Nephron (organoid): ENCODE data around the gene PHLDA2.
"Not testable (repeated sequence)": the region's sequence is repeated elsewhere in the genome, so short reads cannot be mapped to it uniquely, and the experiment has no call there.

Experiments used
- H3K27ac Mint-ChIP-seq, 3 experiments: 2 replicates each; pipeline ENCODE4 v1.8.0; 2020; ENCODE audit warnings: mixed read lengths in 3 of 3, mild to moderate bottlenecking in 2 of 3, moderate library complexity in 1 of 3
- H3K27me3 Mint-ChIP-seq: 2 replicates; pipeline ENCODE4 v1.8.0; 2021; ENCODE audit warnings: low read depth, mild to moderate bottlenecking, moderate library complexity, mixed read lengths
- H3K36me3 Mint-ChIP-seq: 2 replicates; pipeline ENCODE4 v1.8.0; 2020; ENCODE audit warnings: low read depth, mixed read lengths
- H3K4me1 Mint-ChIP-seq: 2 replicates; pipeline ENCODE4 v1.8.0; 2020; ENCODE audit warnings: mixed read lengths
- H3K4me3 Mint-ChIP-seq, 3 experiments: 2 replicates each; pipeline ENCODE4 v1.8.0; 2020; ENCODE audit warnings: mild to moderate bottlenecking in 3 of 3, mixed read lengths in 3 of 3, moderate library complexity in 2 of 3
- H3K9me3 Mint-ChIP-seq: 2 replicates; pipeline ENCODE4 v1.8.0; 2020; ENCODE audit warnings: mixed read lengths
- CTCF ChIP-seq, 3 experiments: fragments of 200-600 bp; sonication (generic); IDR thresholded peaks; one replicate each; pipeline ENCODE4 v1.5.0; 2021; ENCODE audit warnings: antibody characterized with exemption in 3 of 3; ENCODE audit not compliant: unreplicated experiment in 3 of 3

The PHLDA2 gene

DNA sequence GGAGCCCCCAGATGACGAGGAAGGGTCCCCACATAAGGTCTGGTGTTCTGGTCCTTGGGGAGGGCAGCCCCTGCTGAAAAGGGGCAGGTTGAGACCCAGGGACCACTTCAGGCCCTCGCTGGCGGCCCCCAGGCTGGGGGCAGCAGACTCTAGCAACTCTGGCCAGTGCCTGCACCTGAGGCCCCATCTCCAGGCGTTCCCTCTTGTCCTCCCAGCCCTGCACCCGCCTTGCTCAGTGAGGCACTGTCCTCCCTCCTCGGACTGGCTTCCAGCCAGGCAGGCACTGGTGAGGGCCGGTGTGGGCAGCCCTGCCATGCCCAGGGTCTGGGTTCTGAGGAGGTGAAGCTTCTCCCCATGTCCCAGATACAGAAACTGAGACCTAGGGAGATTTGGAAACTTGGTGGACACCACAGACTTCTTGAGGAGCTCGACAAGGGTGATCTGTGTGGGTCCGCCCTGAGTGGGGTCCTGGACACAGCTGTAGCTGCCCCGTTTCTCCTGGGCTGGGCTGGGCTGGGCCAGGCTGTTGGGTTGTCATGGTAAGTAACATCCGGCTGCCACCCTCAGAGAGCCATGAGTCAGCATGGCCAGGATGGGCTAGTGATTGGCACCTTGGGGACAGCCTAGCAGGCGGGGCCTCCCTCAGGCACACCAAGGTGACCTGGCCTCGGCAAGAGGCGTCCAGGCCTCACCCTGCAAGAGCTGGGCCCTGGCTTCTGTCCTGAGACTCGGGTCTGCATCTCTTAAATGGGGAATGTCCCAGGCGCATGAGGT, 11.1 kb upstream of the PHLDA2 start:
- Mint-ChIP-seq H3K27me3 (peaks cover 14% of the 10 kb centered on the region), H3K4me3 (no peak overlapping the region), H3K27ac (no peak overlapping the region), H3K9me3 (peaks cover 30% of the 10 kb centered on the region), H3K36me3 (peaks cover 35% of the 10 kb centered on the region), H3K4me1 (peaks cover 8% of the 10 kb centered on the region)
- TF ChIP-seq CTCF (IDR thresholded peaks at IDR 0.05; ENCODE audit: unreplicated experiment in 3 of 3) = no peak

DNA sequence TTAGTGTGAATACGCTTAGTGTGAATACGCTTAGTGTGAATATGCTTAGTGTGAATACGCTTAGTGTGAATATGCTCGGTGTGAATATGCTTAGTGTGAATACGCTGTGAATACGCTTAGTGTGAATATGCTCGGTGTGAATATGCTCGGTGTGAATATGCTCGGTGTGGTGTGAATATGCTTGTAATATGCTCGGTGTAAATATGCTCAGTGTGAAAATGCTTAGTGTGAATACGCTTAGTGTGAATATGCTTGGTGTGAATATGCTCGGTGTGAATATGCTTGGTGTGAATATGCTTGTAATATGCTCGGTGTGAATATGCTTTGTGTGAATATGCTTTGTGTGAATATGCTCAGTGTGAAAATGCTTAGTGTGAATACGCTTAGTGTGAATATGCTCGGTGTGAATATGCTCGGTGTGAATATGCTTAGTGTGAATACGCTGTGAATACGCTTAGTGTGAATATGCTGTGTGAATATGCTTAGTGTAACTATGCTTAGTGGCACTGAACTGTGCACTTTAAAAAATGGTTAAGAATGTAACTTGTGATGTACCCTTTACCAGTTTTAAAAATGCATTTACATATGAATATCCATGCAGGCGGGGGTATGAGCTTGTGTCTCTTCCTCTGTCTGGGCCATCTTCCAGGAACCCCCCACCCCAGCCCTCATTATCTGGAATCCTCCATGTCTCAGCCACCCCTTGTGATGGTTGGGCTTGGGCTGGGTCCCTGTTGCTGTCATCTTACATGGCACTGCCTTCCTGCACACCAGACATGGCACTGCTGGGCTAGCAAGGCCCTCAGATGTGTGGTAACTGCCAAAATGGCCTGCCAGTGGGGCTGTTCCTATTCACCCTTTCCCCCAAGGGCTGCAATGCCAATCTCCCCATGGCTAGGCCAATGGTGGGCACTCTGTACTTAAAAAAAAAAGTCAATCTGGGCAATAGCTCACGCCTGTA, 9.5 kb upstream of the PHLDA2 start:
- Mint-ChIP-seq H3K36me3 (peaks cover 32% of the 10 kb centered on the region), H3K27me3 (peaks cover 14% of the 10 kb centered on the region), H3K9me3 (peaks cover 34% of the 10 kb centered on the region)
- not testable (repeated sequence) for H3K4me1 Mint-ChIP-seq, H3K27ac Mint-ChIP-seq, H3K4me3 Mint-ChIP-seq

- peaks cover 34% of the 10 kb centered on the region for H3K9me3 Mint-ChIP-seq
- not testable (repeated sequence) for H3K4me1 Mint-ChIP-seq, H3K4me3 Mint-ChIP-seq
- peaks cover 32% of the 10 kb centered on the region for H3K36me3 Mint-ChIP-seq
- H3K27ac Mint-ChIP-seq = peak overlapping the region in 1 of 3 experiments; percentile 56
- H3K27me3 Mint-ChIP-seq = peaks cover 14% of the 10 kb centered on the region
Measured at GRCh38 chr11:2937641-2938457, 8.6 kb upstream of the PHLDA2 start.

DNA sequence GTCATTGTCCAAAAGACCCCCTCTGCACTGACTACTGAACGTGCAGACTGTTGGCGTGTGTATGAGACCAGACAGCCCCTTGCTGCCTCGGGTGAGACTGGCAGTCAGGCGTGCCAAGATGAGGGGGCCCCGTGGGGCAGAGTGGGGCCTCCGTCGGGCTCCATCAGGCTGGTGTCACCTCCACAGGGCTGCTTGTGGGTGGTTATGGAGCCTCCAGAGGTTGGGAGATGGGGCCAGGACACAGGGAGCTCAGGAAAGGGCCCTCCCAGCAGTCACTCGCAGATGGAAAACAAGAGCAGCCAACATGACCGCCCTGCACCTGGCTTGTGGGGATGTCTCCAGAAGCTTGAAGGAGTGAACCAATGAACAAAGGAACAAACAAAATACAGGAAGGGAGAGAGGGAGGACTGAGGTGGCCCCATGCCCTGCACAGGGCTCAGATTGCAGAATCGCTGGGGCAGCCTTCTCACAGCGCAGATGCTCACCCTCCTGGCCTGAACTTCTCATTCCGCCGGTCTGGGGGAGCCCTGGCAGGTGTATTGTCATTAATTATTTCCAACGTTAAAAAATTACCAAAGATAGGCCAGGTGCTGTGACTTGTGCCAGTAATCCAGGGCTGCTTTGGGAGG, 5.5 kb upstream of the PHLDA2 start:
- peaks cover 5% of the 10 kb centered on the region for H3K4me1 Mint-ChIP-seq
- peaks cover 35% of the 10 kb centered on the region for H3K27me3 Mint-ChIP-seq
- H3K9me3 Mint-ChIP-seq = peaks cover 32% of the 10 kb centered on the region
- H3K36me3 Mint-ChIP-seq = peaks cover 31% of the 10 kb centered on the region
- TF ChIP-seq CTCF (IDR thresholded peaks at IDR 0.05; ENCODE audit: unreplicated experiment in 3 of 3) = no peak
- no peak overlapping the region for H3K27ac Mint-ChIP-seq
- no peak overlapping the region for H3K4me3 Mint-ChIP-seq

- H3K9me3 Mint-ChIP-seq = peaks cover 27% of the 10 kb centered on the region
- H3K27ac Mint-ChIP-seq = no peak overlapping the region
- peaks cover 27% of the 10 kb centered on the region for H3K36me3 Mint-ChIP-seq
- no peak for TF ChIP-seq CTCF (IDR thresholded peaks at IDR 0.05; ENCODE audit: unreplicated experiment in 3 of 3)
- no peak overlapping the region for H3K4me3 Mint-ChIP-seq
- peaks cover 5% of the 10 kb centered on the region for H3K4me1 Mint-ChIP-seq
- H3K27me3 Mint-ChIP-seq = peaks cover 36% of the 10 kb centered on the region
Measured at GRCh38 chr11:2934021-2934550, 4.9 kb upstream of the PHLDA2 start.

GRCh38 chr11:2933375-2934020, 4.3 kb upstream of the PHLDA2 start:
- peaks cover 21% of the 10 kb centered on the region for H3K36me3 Mint-ChIP-seq
- H3K27me3 Mint-ChIP-seq = peaks cover 40% of the 10 kb centered on the region

More at GRCh38 chr11:2933375-2934020, 4.3 kb upstream of the PHLDA2 start:
- Mint-ChIP-seq H3K4me3 (no peak overlapping the region), H3K9me3 (peaks cover 21% of the 10 kb centered on the region), H3K4me1 (peaks cover 5% of the 10 kb centered on the region), H3K27ac (no peak overlapping the region)
- no peak for TF ChIP-seq CTCF (IDR thresholded peaks at IDR 0.05; ENCODE audit: unreplicated experiment in 3 of 3)
